Inferior parietal cortex (tissue), 1 donor: Measurements from ENCODE around the gene BCAP29.
"Not testable (repeated sequence)": the region's sequence is repeated elsewhere in the genome, so short reads cannot be mapped to it uniquely, and the experiment has no call there.

Experiments
- DNase-seq: peaks from one replicate; pipeline ENCODE4 v3.0.0-alpha.2; 2016; ENCODE audit errors: extremely low spot score

Gene BCAP29

GRCh38 chr7:107622429-107622828 lies 42.4 kb downstream of the BCAP29 start:
- no peak for DNase-seq

DNA sequence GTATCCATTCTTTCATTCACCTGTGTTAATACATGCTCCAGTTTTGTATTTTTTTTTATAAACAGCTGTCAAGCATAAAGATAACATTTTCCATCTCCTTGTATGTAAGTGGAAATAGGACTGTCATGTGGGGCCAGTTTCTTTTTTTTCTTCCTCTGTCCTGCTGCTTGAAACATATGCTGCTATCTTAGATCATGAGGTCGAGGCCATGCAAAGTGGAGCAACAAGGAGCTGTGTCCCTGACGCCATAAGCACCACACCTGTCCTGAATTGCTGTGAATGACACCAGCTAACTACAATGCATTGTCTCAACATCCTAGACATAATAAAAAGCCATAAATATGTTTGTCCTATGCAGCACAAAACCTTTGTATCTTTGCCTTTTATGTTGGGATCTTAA lies 42.8 kb downstream of the BCAP29 start:
- no peak for DNase-seq

GRCh38 chr7:107627002-107627401 lies 47.0 kb downstream of the BCAP29 start:
- DNase-seq = no peak

- DNase-seq = no peak
Observed at GRCh38 chr7:107628461-107629064, 48.5 kb downstream of the BCAP29 start.

DNA sequence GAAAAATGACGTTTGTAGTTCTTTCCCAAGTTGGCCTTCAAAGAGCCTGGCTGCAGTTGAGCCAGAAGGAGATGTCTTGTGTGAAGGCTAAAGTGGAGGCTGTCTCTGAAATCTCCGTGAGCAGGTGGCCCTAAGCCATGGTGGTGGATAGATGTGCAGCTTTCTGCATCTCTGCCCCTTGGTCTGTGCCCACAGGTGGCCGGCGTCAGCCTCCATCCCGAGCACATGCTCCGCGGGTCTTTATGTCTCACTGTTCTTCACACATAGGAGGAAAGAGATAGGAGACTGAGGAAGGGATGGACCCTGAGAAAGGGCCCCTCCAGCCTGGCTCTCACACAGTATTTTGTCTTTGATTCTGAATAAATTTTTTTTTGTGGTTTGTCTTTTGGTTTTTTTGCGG lies 50.3 kb downstream of the BCAP29 start:
- DNase-seq = no peak

- no peak for DNase-seq
Observed at GRCh38 chr7:107631588-107632491, 51.8 kb downstream of the BCAP29 start.

DNA sequence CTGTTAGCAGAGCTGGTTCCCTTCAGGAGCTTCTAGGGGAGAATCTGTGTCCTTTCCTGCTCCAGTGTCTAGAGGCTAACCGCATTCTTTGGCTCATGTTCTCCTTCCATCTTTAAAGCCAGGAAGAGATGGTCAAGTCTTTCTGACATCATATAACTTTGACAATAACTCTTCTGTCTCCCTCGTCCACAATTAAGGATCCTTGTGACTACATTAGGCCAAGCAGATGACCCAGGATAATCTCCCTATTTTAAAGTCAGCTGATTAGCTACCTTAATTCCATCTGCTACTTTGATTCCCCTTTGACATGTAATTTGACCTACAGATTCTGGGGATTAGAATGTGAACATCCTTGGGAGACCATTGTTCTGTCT lies 52.4 kb downstream of the BCAP29 start:
- no peak for DNase-seq

- no peak for DNase-seq
Observed at GRCh38 chr7:107638594-107638993, 58.5 kb downstream of the BCAP29 start.

DNA sequence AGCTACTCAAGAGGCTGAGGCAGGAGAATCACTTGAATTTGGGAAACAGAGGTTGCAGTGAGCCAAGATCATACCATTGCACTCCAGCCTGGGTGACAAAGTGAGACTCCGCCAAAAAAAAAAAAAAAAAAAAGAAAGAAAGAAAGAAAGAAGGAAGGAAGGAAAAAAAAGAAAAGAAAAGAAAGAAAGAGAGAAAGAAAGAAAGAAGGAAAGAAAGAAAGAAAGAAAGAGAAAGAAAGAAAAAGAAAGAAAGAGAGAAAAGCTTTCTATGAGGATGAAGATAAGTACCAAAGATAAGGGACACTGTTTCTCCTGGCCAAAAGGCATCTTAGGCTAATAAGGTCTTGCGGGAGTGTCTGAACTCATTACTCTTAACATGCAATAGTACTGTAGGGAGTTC lies 59.0 kb downstream of the BCAP29 start:
- DNase-seq = not testable (repeated sequence)

DNA sequence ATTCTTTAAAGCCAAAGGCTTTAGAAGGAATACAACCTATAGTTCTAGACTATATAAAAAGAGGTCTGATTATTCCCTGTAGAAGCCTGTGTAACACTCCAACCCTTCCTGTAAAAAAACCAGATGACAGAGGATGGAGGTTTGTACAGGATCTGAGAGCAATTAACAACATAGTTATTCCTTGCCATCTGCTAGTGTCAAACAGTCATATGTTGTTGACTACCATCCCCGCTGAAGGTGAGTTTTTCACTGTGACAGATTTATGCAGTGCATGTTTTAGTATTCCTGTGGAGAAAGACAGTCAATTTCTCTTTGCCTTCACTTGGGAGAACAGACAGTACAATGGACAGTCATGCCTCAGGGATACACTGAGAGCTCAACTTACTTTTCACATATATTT lies 61.6 kb downstream of the BCAP29 start:
- DNase-seq = no peak

GRCh38 chr7:107642501-107642900 lies 62.5 kb downstream of the BCAP29 start:
- no peak for DNase-seq

DNA sequence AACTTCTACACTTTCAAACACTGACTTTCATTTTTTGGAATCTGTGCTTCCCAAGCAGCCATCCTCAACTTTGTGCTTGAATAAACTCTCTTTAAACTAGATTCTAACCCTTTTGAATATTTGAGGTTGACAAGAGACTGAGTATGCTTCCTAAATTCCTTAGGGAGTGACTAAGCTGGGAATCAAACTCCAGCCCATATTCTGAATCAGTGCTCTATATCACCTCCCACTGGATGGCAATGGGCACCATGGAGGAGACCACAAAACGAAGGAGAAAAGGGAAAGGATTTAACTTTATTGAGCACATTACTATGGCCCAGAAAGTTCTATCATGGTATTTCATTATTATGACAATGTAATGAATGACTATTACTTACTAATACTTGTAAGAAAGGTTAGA lies 63.4 kb downstream of the BCAP29 start:
- DNase-seq = no peak

DNA sequence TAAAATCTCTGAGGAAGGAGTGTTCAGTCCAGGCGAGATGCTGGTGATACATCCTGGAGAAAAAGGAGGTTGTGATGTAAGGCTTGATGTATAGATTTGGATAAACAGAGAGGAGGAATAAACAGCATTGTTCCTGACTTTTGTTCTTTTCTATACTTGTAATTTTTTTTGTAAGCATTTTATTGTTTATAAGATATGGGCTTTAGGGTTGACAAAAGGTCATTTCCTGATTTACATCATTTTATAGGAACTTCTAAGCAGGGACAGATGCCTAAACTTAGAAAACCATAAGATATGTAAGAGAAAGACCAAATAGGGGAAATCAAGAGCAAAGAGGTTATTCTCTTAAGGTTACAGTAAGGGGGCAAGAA lies 63.9 kb downstream of the BCAP29 start:
- no peak for DNase-seq

DNA sequence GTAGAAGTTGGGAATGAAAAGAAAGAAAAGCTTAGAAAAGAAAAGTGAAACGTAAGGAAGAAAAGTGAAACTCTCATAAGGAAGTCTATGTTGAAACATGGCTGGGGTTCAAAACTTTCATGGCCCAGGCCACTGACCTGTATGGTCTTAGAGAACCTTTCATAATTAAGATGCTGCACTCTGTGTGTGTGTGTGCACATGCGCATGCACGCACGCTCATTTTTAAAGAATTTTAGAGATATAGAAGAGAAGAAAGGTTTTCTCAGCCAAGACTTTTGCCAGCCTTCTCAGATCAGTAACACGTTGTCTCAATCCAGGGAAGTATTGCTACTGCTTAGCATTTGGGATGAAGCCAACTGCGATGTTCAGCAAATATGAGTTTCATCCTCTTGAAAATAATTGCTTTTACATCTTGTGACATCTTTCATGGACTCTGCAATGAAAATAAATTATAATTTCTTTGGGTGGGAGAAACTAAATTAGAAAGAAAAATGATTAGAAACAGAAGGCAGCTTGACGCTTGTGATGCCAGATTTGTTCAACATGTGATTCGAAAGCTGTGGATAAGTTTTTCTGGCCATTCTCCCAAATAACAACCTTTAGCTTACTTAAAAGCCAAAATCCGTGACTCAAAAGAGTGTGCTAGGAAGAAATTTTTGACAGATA lies 64.4 kb downstream of the BCAP29 start:
- peak; percentile 58 for DNase-seq

- no peak for DNase-seq
Observed at GRCh38 chr7:107652642-107653041, 72.6 kb downstream of the BCAP29 start.

DNA sequence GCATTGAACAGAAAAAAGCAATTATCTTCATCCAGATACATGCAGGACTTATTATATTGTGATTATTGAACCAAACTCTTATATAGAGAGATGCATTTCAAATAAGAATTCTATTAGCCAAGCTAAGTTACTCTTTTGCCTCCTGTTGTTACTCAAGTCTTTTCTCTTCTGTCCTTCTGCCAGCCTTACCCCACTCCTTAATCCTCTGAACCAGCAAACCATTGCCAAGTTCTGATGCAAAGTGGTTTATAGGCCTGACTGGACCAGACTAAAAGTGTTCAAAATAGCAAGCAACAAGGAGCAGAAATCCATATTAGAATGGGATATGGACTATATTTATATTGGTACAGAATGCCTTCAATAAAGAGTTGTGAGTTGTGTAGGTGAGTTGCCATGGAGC lies 78.4 kb downstream of the BCAP29 start:
- DNase-seq = no peak

DNA sequence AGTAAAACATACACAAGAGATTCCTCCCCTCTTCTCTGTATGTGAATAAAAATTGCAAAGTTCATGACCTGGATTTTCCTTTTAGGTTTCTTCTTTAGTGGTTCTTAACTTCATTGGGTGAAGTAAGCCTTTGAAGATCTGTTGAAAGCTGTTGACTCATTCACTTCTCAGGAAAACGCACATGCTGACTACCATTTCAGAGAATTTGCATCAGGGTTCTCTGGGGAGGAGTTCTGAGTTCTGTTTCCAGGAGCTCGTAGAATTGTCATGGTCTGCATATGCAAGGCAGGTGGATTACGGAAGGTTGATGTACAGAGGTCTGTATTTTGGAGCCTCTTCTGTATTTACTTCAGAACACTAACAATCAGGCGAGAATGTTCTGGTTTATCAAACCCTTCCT lies 79.6 kb downstream of the BCAP29 start:
- no peak for DNase-seq

- no peak for DNase-seq
Observed at GRCh38 chr7:107660381-107661080, 80.5 kb downstream of the BCAP29 start, which contains the start of gene SLC26A4. TSS of gene SLC26A4 (plus strand) at chr7:107660828. CDS start at chr7:107661642, 814 bp downstream.

GRCh38 chr7:107661081-107661864 lies 81.2 kb downstream of the BCAP29 start:
- no peak for DNase-seq

GRCh38 chr7:107661865-107662379 lies 81.9 kb downstream of the BCAP29 start:
- no peak for DNase-seq

- no peak for DNase-seq
Observed at GRCh38 chr7:107663196-107663595, 83.2 kb downstream of the BCAP29 start.
